Measurements from ENCODE around the gene IGFL1. TPM values are rescaled to one million over a fixed set of nuclear protein-coding genes. Genes with fewer than 3 reads are reported as not detected.

Gene IGFL1
- total RNA-seq, 1 experiment from 2014 or later = not detected

GRCh38 chr19:46265217-46265828 lies 35.8 kb downstream of the IGFL1 start:
- no peak overlapping the region for H3K27ac ChIP-seq (ENCODE audit: low read depth, low read length)
- H3K36me3 ChIP-seq (ENCODE audit: control insufficient read depth in 1 of 2, insufficient read depth in 2 of 2, low read length in 2 of 2) = no peaks in the 10 kb centered on the region
- peak; percentile 77 for DNase-seq (ENCODE audit: low read depth, low spot score)
- no peak for TF ChIP-seq EGR1 (IDR thresholded peaks at IDR 0.05; ENCODE audit: low read depth)
- TF ChIP-seq POLR2A (IDR thresholded peaks at IDR 0.05; ENCODE audit: borderline replicate concordance, extremely low read depth, insufficient read depth, insufficient read length) = no peak
- TF ChIP-seq EZH2phosphoT487 (IDR thresholded peaks at IDR 0.05; ENCODE audit: borderline replicate concordance) = no peak
- no peak for TF ChIP-seq YY1 (IDR thresholded peaks at IDR 0.05; ENCODE audit: extremely low read depth, insufficient replicate concordance, low read depth, low read length)
- peak; percentile 65 to 96 (median 82) for TF ChIP-seq CTCF (IDR thresholded peaks at IDR 0.05 in 2 of 3, conservative IDR thresholded peaks at IDR 0.05 in 1 of 3; ENCODE audit: borderline replicate concordance in 1 of 3, insufficient read depth in 1 of 3, low read depth in 2 of 3, low read length in 2 of 3)
- no peak for TF ChIP-seq MAX (IDR thresholded peaks at IDR 0.05)
- peak; percentile 95 for TF ChIP-seq RAD21 (IDR thresholded peaks at IDR 0.05; ENCODE audit: low read depth)
- TF ChIP-seq TCF7L2 (IDR thresholded peaks at IDR 0.05; ENCODE audit: borderline replicate concordance, extremely low read depth, insufficient read depth, insufficient read length) = no peak
- no peak for TF ChIP-seq CBX3 (IDR thresholded peaks at IDR 0.05; ENCODE audit: low read depth)
- no peak for TF ChIP-seq ZNF274 (IDR thresholded peaks at IDR 0.05; ENCODE audit: low read depth, low read length)
- no peak for TF ChIP-seq EZH2 (IDR thresholded peaks at IDR 0.05)
- TF ChIP-seq SP1 (IDR thresholded peaks at IDR 0.05; ENCODE audit: low read depth) = no peak
- TF ChIP-seq ZFX (IDR thresholded peaks at IDR 0.05) = no peak
- H2AFZ ChIP-seq (ENCODE audit: low read depth, low read length, poor library complexity, severe bottlenecking) = no peak overlapping the region
- no peak overlapping the region for H3K9ac ChIP-seq (ENCODE audit: low read length)
- RAD21 ChIA-PET (ENCODE audit: low non-redundant PET in 1 of 2, low total read pairs in 2 of 2, uncharacterized antibody in 2 of 2, unreplicated experiment in 2 of 2) = interaction anchor here (0.7 to 1.7 kb wide), 8 partner anchors 76 to 188 kb away, joined by 3 to 14 read pairs (median 4); no protein-coding TSS in a partner anchor
- peaks cover 36% of the 10 kb centered on the region for H3K27me3 ChIP-seq (ENCODE audit: insufficient read depth, low read length)
- POLR2A ChIA-PET = interaction anchor here (0.6 kb wide), 1 partner anchor 236 kb away, joined by 3 read pairs; no protein-coding TSS in a partner anchor
- H4K20me1 ChIP-seq (ENCODE audit: insufficient read depth) = no peaks in the 10 kb centered on the region
- no peaks in the 10 kb centered on the region for H3K79me2 ChIP-seq (ENCODE audit: insufficient read depth, low read length)
- CTCF ChIA-PET = interaction anchor here (1.0 to 12.3 kb wide), 13 partner anchors 16 to 256 kb away, joined by 3 to 305 read pairs (median 4); no protein-coding TSS in a partner anchor
- intact Hi-C loops (cut with micrococcal nuclease) = loop anchor here (1.0 to 2.0 kb wide), 5 partner anchors 72 to 237 kb away; no protein-coding TSS in a partner anchor
- H3K4me2 ChIP-seq (ENCODE audit: low read length) = no peak overlapping the region
- no peaks in the 10 kb centered on the region for H3K9me2 ChIP-seq (ENCODE audit: insufficient read depth)
- H3K4me3 ChIP-seq (replicated peaks in 1 of 2; ENCODE audit: low read depth in 1 of 2, low read length in 2 of 2) = no peak overlapping the region
- ATAC-seq = peak; percentile 87
- no peaks in the 10 kb centered on the region for H3K9me3 ChIP-seq (ENCODE audit: control insufficient read depth in 1 of 2, insufficient read depth in 1 of 2, low read depth in 1 of 2, low read length in 2 of 2)
- BruUV-seq (replicated peaks) = no TSS peak
- peaks cover 15 to 16% of the 10 kb centered on the region in 2 experiments for H3K4me1 ChIP-seq (ENCODE audit: control insufficient read depth in 1 of 2, insufficient read depth in 2 of 2, low read length in 2 of 2)
